Measurements from ENCODE around the gene GNAI3. TPM values are rescaled to one million over a fixed set of nuclear protein-coding genes. Genes with fewer than 3 reads are reported as not detected.

GNAI3 gene
- total RNA-seq, 1 experiment from 2014 or later = 6.4 TPM

DNA sequence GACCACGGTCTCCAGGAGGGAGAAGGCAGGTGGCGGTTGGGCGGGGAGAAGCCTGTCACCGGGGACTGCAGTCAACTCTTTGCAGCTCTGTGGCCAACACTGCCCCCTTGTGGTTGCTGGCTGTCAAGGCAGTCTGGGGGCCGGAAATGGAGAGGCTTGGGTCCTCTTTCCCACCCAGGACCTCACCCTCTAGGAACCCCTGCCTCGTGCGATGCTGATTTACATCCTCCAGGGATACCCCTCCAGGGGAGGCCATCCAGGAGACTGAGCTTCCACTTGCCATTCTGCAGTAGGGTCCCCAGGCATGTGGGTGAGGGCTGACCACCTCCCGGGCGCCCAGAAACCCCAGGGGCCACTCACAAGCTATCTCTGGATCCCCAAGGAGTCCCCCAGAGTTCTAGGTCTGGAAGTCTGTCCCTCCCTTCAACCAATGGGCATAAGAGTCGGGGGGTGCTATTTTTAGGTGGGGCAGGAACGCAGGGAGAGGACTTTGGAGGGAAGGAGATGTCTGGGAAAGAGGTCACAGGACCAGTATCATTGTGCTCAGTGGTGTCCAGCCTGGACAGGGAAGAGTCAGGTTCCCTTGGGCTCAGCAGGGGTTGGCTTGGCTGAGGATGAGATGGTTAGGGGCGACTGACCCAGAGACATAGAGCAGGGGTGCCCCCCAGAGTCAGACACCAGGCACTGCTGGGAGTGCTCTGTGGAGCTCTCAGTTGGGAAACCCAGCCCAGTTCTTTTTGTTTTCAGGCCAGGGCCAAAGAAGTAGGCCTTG, 15.9 kb upstream of the GNAI3 start:
- peak; percentile 77 to 83 for DNase-seq
- no peak overlapping the region for H3K4me3 ChIP-seq (ENCODE audit: low read depth, low read length)
- no TSS peak for BruUV-seq (replicated peaks)
- Mint-ChIP-seq H3K27me3 (ENCODE audit: insufficient read depth, unreplicated experiment) (no peaks in the 10 kb centered on the region), H3K4me3 (ENCODE audit: unreplicated experiment) (no peak overlapping the region), H3K4me1 (ENCODE audit: low read depth, unreplicated experiment) (no peaks in the 10 kb centered on the region), H3K9me3 (ENCODE audit: unreplicated experiment) (no peaks in the 10 kb centered on the region), H3K27ac (ENCODE audit: unreplicated experiment) (no peak overlapping the region), H3K36me3 (ENCODE audit: insufficient read depth, unreplicated experiment) (peaks cover 4% of the 10 kb centered on the region)
- CTCF ChIA-PET = interaction anchor here (0.8 to 6.3 kb wide), 9 partner anchors 14 to 499 kb away, joined by 3 to 131 read pairs (median 3); partner anchors contain the start of genes AMIGO1, ATXN7L2 and CYB561D1
- H3K27me3 ChIP-seq (replicated peaks; ENCODE audit: control insufficient read depth, insufficient read depth, low read length) = no peaks in the 10 kb centered on the region
- intact Hi-C loops (cut with micrococcal nuclease; ENCODE audit: unreplicated experiment) = loop anchor here (1.0 to 5.0 kb wide), 5 partner anchors 34 to 270 kb away; partner anchors contain the start of genes CYB561D1 and PSMA5
- no peaks in the 10 kb centered on the region; the same call in 1 of the 2 replicates for H3K4me1 ChIP-seq
- H3K36me3 ChIP-seq (ENCODE audit: control insufficient read depth, insufficient read depth, low read length) = no peaks in the 10 kb centered on the region
- POLR2A ChIA-PET = interaction anchor here (0.6 kb wide), 1 partner anchor 17 kb away, joined by 3 read pairs; no protein-coding TSS in a partner anchor
- no peaks in the 10 kb centered on the region for H3K9me3 ChIP-seq
- peak; percentile 74 to 80 for TF ChIP-seq CTCF (IDR thresholded peaks at IDR 0.05; ENCODE audit: insufficient read depth in 1 of 2, low read depth in 1 of 2, low read length in 1 of 2, severe bottlenecking in 1 of 2, unreplicated experiment in 1 of 2)

DNA sequence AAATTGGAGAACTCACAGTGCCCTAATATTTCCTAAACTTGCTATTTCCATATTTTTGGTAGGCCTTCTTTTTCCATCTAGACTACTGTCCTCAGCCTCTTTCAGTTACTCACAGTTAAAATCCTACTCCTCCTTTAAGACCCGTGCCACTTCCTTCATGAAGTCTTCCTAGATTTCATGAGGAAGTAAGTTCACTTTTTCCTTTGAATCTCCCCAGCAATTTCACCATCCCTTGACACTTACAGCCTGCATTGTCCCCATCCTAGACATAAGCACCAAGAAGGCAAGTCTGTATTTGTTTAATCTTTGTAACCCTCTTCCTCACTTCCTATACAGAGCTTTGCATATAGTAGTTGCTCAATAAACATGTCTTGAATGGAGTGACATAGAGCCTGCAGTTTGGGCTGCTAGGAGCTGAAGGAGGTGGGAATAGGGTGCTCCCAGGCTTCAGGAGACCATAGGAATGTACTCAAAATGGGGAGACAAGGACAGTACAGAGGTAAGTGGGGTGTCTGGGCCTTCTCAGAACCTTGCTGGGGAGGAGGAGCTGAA, 14.0 kb upstream of the GNAI3 start:
- H3K27me3 ChIP-seq (replicated peaks; ENCODE audit: control insufficient read depth, insufficient read depth, low read length) = no peaks in the 10 kb centered on the region
- ChIA-PET POLR2A (no interaction called here), CTCF (interaction anchor here (6.3 kb wide), 1 partner anchor 40 kb away, joined by 131 read pairs; the partner anchor contains the start of gene CYB561D1)
- H3K9me3 ChIP-seq = no peaks in the 10 kb centered on the region
- no peaks in the 10 kb centered on the region for H3K27me3 Mint-ChIP-seq (ENCODE audit: insufficient read depth, unreplicated experiment)
- no peak for TF ChIP-seq CTCF (IDR thresholded peaks at IDR 0.05; ENCODE audit: insufficient read depth in 1 of 2, low read depth in 1 of 2, low read length in 1 of 2, severe bottlenecking in 1 of 2, unreplicated experiment in 1 of 2)
- H3K4me1 Mint-ChIP-seq (ENCODE audit: low read depth, unreplicated experiment) = no peaks in the 10 kb centered on the region
- H3K9me3 Mint-ChIP-seq (ENCODE audit: unreplicated experiment) = no peaks in the 10 kb centered on the region
- no peak for DNase-seq
- intact Hi-C loops (cut with micrococcal nuclease; ENCODE audit: unreplicated experiment) = loop anchor here (5.0 kb wide), 2 partner anchors 107 to 272 kb away; partner anchors contain the start of gene PSMA5
- H3K36me3 Mint-ChIP-seq (ENCODE audit: insufficient read depth, unreplicated experiment) = peaks cover 4% of the 10 kb centered on the region
- H3K27ac Mint-ChIP-seq (ENCODE audit: unreplicated experiment) = no peak overlapping the region
- no peak overlapping the region for H3K4me3 Mint-ChIP-seq (ENCODE audit: unreplicated experiment)
- no peak overlapping the region for H3K4me3 ChIP-seq (ENCODE audit: low read depth, low read length)
- H3K36me3 ChIP-seq (ENCODE audit: control insufficient read depth, insufficient read depth, low read length) = no peaks in the 10 kb centered on the region
- H3K4me1 ChIP-seq = no peaks in the 10 kb centered on the region; the same call in 1 of the 2 replicates
- BruUV-seq (replicated peaks) = no TSS peak

- H3K4me1 ChIP-seq = no peaks in the 10 kb centered on the region; the same call in 1 of the 2 replicates
- H3K36me3 ChIP-seq (ENCODE audit: control insufficient read depth, insufficient read depth, low read length) = no peaks in the 10 kb centered on the region
- DNase-seq = no peak
- Mint-ChIP-seq H3K4me1 (ENCODE audit: low read depth, unreplicated experiment) (no peaks in the 10 kb centered on the region), H3K4me3 (ENCODE audit: unreplicated experiment) (no peak overlapping the region), H3K27ac (ENCODE audit: unreplicated experiment) (no peak overlapping the region), H3K9me3 (ENCODE audit: unreplicated experiment) (no peaks in the 10 kb centered on the region), H3K36me3 (ENCODE audit: insufficient read depth, unreplicated experiment) (peaks cover 4% of the 10 kb centered on the region), H3K27me3 (ENCODE audit: insufficient read depth, unreplicated experiment) (no peaks in the 10 kb centered on the region)
- ChIA-PET CTCF (no interaction called here), POLR2A (no interaction called here)
- no peaks in the 10 kb centered on the region for H3K9me3 ChIP-seq
- no peaks in the 10 kb centered on the region for H3K27me3 ChIP-seq (replicated peaks; ENCODE audit: control insufficient read depth, insufficient read depth, low read length)
- intact Hi-C loops (cut with micrococcal nuclease; ENCODE audit: unreplicated experiment) = no loop called here
- no peak overlapping the region for H3K4me3 ChIP-seq (ENCODE audit: low read depth, low read length)
- no TSS peak for BruUV-seq (replicated peaks)
- TF ChIP-seq CTCF (IDR thresholded peaks at IDR 0.05; ENCODE audit: insufficient read depth in 1 of 2, low read depth in 1 of 2, low read length in 1 of 2, severe bottlenecking in 1 of 2, unreplicated experiment in 1 of 2) = no peak
Observed at GRCh38 chr1:109535481-109535880, 12.9 kb upstream of the GNAI3 start.

Data from Caco-2 (cell line).